ES-I3 (cell line): Measurements from ENCODE around the gene PSMB9.

Source experiments
- H3K36me3 ChIP-seq: 2 replicates; pipeline ENCODE4 v1.6.1; 2013; ENCODE audit warnings: mild to moderate bottlenecking, low read length, control low read depth, moderate library complexity; ENCODE audit not compliant: insufficient read depth
- H3K4me1 ChIP-seq: 2 replicates; pipeline ENCODE4 v1.6.1; 2013; ENCODE audit warnings: mild to moderate bottlenecking, control low read depth, low read length; ENCODE audit not compliant: insufficient read depth
- H3K9ac ChIP-seq: 2 replicates; pipeline ENCODE4 v1.6.1; 2013; ENCODE audit warnings: low read depth, mild to moderate bottlenecking, low read length, moderate library complexity
- H3K9me3 ChIP-seq: 2 replicates; pipeline ENCODE4 v1.6.1; 2013; ENCODE audit warnings: mild to moderate bottlenecking, low read length, moderate library complexity; ENCODE audit not compliant: control insufficient read depth, insufficient read depth

The PSMB9 gene

GRCh38 chr6:32832535-32832934 lies 21.5 kb upstream of the PSMB9 start:
- H3K9ac ChIP-seq: no peak overlapping the region
- no peaks in the 10 kb centered on the region for H3K36me3 ChIP-seq

GRCh38 chr6:32833664-32834063 lies 20.3 kb upstream of the PSMB9 start:
- no peaks in the 10 kb centered on the region for H3K36me3 ChIP-seq

More at GRCh38 chr6:32832535-32832934, 21.5 kb upstream of the PSMB9 start:
- Histone ChIP-seq H3K9me3 (no peaks in the 10 kb centered on the region), H3K4me1 (no peaks in the 10 kb centered on the region)

GRCh38 chr6:32835167-32835893 lies 18.7 kb upstream of the PSMB9 start:
- Histone ChIP-seq H3K9ac (no peak overlapping the region), H3K9me3 (no peaks in the 10 kb centered on the region), H3K4me1 (no peaks in the 10 kb centered on the region), H3K36me3 (no peaks in the 10 kb centered on the region)

More at GRCh38 chr6:32833664-32834063, 20.3 kb upstream of the PSMB9 start:
- Histone ChIP-seq H3K4me1 (no peaks in the 10 kb centered on the region), H3K9me3 (no peaks in the 10 kb centered on the region), H3K9ac (no peak overlapping the region)

GRCh38 chr6:32836873-32837272 lies 17.1 kb upstream of the PSMB9 start:
- no peaks in the 10 kb centered on the region for H3K9me3 ChIP-seq
- no peak overlapping the region for H3K9ac ChIP-seq
- H3K36me3 ChIP-seq: no peaks in the 10 kb centered on the region
- H3K4me1 ChIP-seq: no peaks in the 10 kb centered on the region

- Histone ChIP-seq H3K9me3 (no peaks in the 10 kb centered on the region), H3K9ac (peak overlapping the region; percentile 77; the same call in 1 of the 2 replicates), H3K36me3 (no peaks in the 10 kb centered on the region), H3K4me1 (no peaks in the 10 kb centered on the region)
These were observed 16.3 kb upstream of the PSMB9 start for GRCh38 chr6:32837651-32838113.

- H3K9ac ChIP-seq: peak within 1 kb of the TSS; percentile 77
- no peaks in the 10 kb centered on the region for H3K4me1 ChIP-seq
- H3K36me3 ChIP-seq: no peaks in the 10 kb centered on the region
- H3K9me3 ChIP-seq: no peaks in the 10 kb centered on the region
These were observed 15.7 kb upstream of the PSMB9 start, which contains the start of gene TAP2 for GRCh38 chr6:32838114-32838958. TAP2 (minus strand) TSS chr6:32838739; CDS start chr6:32838233, 506 bp downstream.

GRCh38 chr6:32839356-32839755 lies 14.6 kb upstream of the PSMB9 start:
- Histone ChIP-seq H3K9me3 (no peaks in the 10 kb centered on the region), H3K36me3 (no peaks in the 10 kb centered on the region), H3K9ac (no peak overlapping the region), H3K4me1 (no peaks in the 10 kb centered on the region)

- no peaks in the 10 kb centered on the region for H3K4me1 ChIP-seq
- no peaks in the 10 kb centered on the region for H3K36me3 ChIP-seq
- H3K9me3 ChIP-seq: no peaks in the 10 kb centered on the region
- no peak overlapping the region for H3K9ac ChIP-seq
These were observed 13.3 kb upstream of the PSMB9 start for GRCh38 chr6:32840604-32841246.

- H3K9ac ChIP-seq: no peak overlapping the region
- H3K4me1 ChIP-seq: no peaks in the 10 kb centered on the region
- no peaks in the 10 kb centered on the region for H3K9me3 ChIP-seq
- no peaks in the 10 kb centered on the region for H3K36me3 ChIP-seq
These were observed 11.9 kb upstream of the PSMB9 start for GRCh38 chr6:32842021-32842650.

- Histone ChIP-seq H3K4me1 (no peaks in the 10 kb centered on the region), H3K36me3 (no peaks in the 10 kb centered on the region), H3K9ac (no peak overlapping the region), H3K9me3 (no peaks in the 10 kb centered on the region)
These were observed 11.3 kb upstream of the PSMB9 start for GRCh38 chr6:32842690-32843089.

GRCh38 chr6:32843331-32843978 lies 10.5 kb upstream of the PSMB9 start:
- H3K36me3 ChIP-seq: no peaks in the 10 kb centered on the region
- peak overlapping the region; percentile 81 for H3K9ac ChIP-seq
- H3K9me3 ChIP-seq: no peaks in the 10 kb centered on the region
- no peaks in the 10 kb centered on the region for H3K4me1 ChIP-seq

- Histone ChIP-seq H3K9me3 (no peaks in the 10 kb centered on the region), H3K36me3 (no peaks in the 10 kb centered on the region), H3K4me1 (no peaks in the 10 kb centered on the region), H3K9ac (peak within 1 kb of the TSS; percentile 81)
These were observed 9.8 kb upstream of the PSMB9 start, which contains the start of gene PSMB8 for GRCh38 chr6:32843979-32844838. PSMB8 (minus strand) TSS chr6:32844047; CDS start chr6:32843996, 51 bp downstream.

GRCh38 chr6:32844839-32845383 lies 9.1 kb upstream of the PSMB9 start:
- no peaks in the 10 kb centered on the region for H3K36me3 ChIP-seq
- peak overlapping the region; percentile 81; the same call in 1 of the 2 replicates for H3K9ac ChIP-seq
- no peaks in the 10 kb centered on the region for H3K9me3 ChIP-seq
- no peaks in the 10 kb centered on the region for H3K4me1 ChIP-seq
